Measurements from ENCODE around the gene ADAMTS20. TPM values are rescaled to one million over a fixed set of nuclear protein-coding genes. Genes with fewer than 3 reads are reported as not detected.

Gene ADAMTS20
- total and polyA plus RNA-seq, 8 donors = 0.08 to 0.24 (median 0.16) TPM; not detected in 2

GRCh38 chr12:43493261-43493797 is 58.7 kb downstream of the ADAMTS20 start:
- TF ChIP-seq CTCF (IDR thresholded peaks at IDR 0.05) = no peak
- Histone ChIP-seq H3K27me3 (no peaks in the 10 kb centered on the region), H3K9me3 (no peaks in the 10 kb centered on the region), H3K4me3 (no peak overlapping the region), H3K36me3 (no peaks in the 10 kb centered on the region), H3K27ac (no peak overlapping the region), H3K4me1 (no peaks in the 10 kb centered on the region)
- ATAC-seq (no peak), DNase-seq (no peak)
- intact Hi-C loops (cut with DNase I) = no loop called here

- Histone ChIP-seq H3K27me3 (no peaks in the 10 kb centered on the region), H3K9me3 (peaks cover 0 to 9% of the 10 kb centered on the region in 2 donors), H3K4me3 (no peak overlapping the region), H3K4me1 (no peaks in the 10 kb centered on the region), H3K27ac (no peak overlapping the region), H3K36me3 (no peaks in the 10 kb centered on the region)
- no peak for ATAC-seq
- intact Hi-C loops (cut with DNase I) = no loop called here
- TF ChIP-seq CTCF (IDR thresholded peaks at IDR 0.05) = no peak
- DNase-seq = no peak
Observed at GRCh38 chr12:43482311-43483085, 69.5 kb downstream of the ADAMTS20 start.

- Histone ChIP-seq H3K27ac (no peak overlapping the region), H3K4me1 (no peaks in the 10 kb centered on the region), H3K9me3 (peaks cover 0 to 2% of the 10 kb centered on the region in 2 donors), H3K4me3 (no peak overlapping the region), H3K27me3 (no peaks in the 10 kb centered on the region), H3K36me3 (no peaks in the 10 kb centered on the region)
- ATAC-seq (no peak), DNase-seq (no peak)
- intact Hi-C loops (cut with DNase I) = no loop called here
- TF ChIP-seq CTCF (IDR thresholded peaks at IDR 0.05) = no peak
Observed at GRCh38 chr12:43480591-43480990, 71.4 kb downstream of the ADAMTS20 start.

DNA sequence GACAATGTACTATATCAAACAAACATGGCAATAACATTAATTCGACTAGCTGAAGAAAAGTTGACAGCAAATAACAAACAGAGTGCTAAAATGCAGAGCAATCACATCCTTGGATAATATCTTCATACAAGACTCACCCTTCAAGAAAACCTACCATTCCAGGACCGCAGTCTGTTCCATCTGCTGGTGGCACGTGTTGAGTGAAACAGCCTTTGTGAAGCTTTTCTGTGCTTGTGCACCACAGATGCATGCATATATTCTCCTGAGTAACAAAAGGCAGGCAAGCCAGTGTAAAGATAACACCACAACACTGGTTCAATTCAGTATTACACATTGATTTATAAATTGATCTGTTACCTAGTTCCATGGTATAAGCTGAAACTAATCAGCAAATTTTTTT is 89.3 kb downstream of the ADAMTS20 start:
- Histone ChIP-seq H3K4me3 (no peak overlapping the region), H3K9me3 (no peaks in the 10 kb centered on the region), H3K36me3 (no peaks in the 10 kb centered on the region), H3K27me3 (no peaks in the 10 kb centered on the region), H3K4me1 (no peaks in the 10 kb centered on the region), H3K27ac (no peak overlapping the region)
- no peak for TF ChIP-seq CTCF (IDR thresholded peaks at IDR 0.05)
- intact Hi-C loops (cut with DNase I) = no loop called here
- DNase-seq (no peak), ATAC-seq (no peak)

DNA sequence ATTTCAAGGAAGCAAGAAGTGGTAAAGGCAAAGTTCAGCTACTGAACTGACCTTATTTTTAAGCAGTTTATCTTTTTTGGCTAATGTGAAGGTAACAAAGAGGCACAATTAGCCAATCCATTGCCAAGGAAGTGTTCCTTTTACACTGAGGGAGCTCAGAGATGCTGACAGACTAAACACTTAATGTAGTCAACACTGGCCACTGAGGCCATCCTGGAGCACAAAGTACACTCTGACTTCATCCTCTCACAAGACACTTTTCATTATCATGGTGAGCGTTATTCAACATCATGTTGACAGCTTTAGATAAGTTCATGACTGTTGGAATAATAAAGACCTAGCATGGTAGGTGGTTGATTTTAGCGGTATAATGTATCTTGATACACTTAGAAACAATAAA is 89.9 kb downstream of the ADAMTS20 start:
- DNase-seq = no peak
- no peak overlapping the region for H3K27ac ChIP-seq
- H3K4me1 ChIP-seq = no peaks in the 10 kb centered on the region
- no peak overlapping the region for H3K4me3 ChIP-seq
- no peaks in the 10 kb centered on the region for H3K36me3 ChIP-seq
- no peak for TF ChIP-seq CTCF (IDR thresholded peaks at IDR 0.05)
- H3K27me3 ChIP-seq = no peaks in the 10 kb centered on the region
- H3K9me3 ChIP-seq = no peaks in the 10 kb centered on the region
- no peak for ATAC-seq
- intact Hi-C loops (cut with DNase I) = no loop called here

Measured in left lung (tissue), 10 donors.